H4 (cell line): ENCODE data around the gene FCSK. TPM values are rescaled to one million over a fixed set of nuclear protein-coding genes. Genes with fewer than 3 reads are reported as not detected.
A peak's percentile ranks its signal among the peaks of the same experiment; 100 is the strongest.

Experiments used
- DNase-seq: peaks from one replicate; pipeline ENCODE4 v3.0.0-alpha.2; 2015; ENCODE audit warnings: low spot score
- total RNA-seq: library from RNA; depleted of rRNA; stranded (reverse); fragments of >200 nt; shearing (Covaris generic); gene quantifications from 2 replicates; pipeline ENCODE4 v1.2.3, GENCODE V29; 2014

The FCSK gene
- total RNA-seq, 1 experiment from 2014 or later, result 2.9 TPM

- no peak for DNase-seq
These were observed 1.1 kb upstream of the FCSK start for GRCh38 chr16:70453117-70453891.

- DNase-seq, result peak; percentile 39
These were observed 538 bp upstream of the FCSK start for GRCh38 chr16:70453892-70454221.

DNA sequence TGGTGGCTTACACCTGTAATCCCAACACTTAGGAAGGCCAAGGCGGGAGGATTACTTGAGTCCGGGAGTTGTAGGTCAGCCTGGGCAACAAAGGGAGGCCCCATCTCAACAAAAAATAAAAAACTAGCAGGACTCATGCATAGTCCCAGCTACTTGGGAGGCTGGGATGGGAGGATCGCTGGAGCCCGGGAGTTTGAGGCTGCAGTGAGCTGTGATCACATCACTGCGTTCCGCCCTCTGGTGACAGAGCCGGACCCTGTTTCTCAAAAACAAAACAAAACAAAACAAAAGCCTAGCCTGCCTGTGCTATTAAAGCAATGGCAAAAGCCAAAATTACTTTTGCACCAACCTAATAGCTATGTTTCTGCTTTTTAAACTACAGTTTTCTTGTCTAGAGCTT is 1.5 kb downstream of the FCSK start:
- DNase-seq, result no peak

GRCh38 chr16:70457446-70458166 is 3.2 kb downstream of the FCSK start:
- DNase-seq, result no peak

GRCh38 chr16:70460737-70461261 is 6.4 kb downstream of the FCSK start:
- DNase-seq, result no peak

- DNase-seq, result no peak
These were observed 8.8 kb downstream of the FCSK start for GRCh38 chr16:70463235-70463634.

GRCh38 chr16:70465999-70466804 is 11.8 kb downstream of the FCSK start:
- DNase-seq, result no peak

DNA sequence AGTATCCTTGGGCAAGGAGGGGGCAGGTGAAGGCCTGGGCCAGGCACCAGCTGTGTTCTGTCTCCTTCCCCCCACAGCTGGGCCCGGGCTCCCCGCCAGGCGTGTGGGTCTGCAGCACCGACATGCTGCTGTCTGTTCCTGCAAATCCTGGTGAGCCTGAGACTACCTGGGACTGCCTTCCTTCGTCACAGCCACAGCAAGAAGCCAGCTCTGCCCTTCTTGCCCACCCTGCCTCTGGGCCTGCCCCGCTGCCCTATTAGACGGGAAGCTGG is 12.3 kb downstream of the FCSK start:
- DNase-seq, result no peak

GRCh38 chr16:70467113-70467512 is 12.7 kb downstream of the FCSK start:
- no peak for DNase-seq

DNA sequence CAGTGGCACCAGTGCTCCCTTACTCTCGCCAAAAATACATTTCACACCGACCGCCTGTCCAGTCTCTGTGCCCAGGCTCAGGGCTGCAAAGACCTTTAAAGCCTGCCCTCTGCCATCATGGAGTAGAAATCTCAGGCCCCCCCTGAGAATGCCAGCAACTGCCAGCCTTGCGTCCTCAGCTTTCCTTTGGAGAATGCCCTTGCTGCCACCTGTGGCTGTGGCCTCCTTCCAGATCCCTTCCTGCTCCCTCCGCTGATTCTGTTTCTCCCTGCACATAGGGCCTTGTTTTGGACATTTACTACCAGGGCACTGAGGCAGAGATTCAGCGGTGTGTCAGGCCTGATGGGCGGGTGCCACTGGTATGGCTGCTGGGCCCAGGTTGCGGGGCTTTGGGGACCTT is 13.2 kb downstream of the FCSK start:
- no peak for DNase-seq

DNA sequence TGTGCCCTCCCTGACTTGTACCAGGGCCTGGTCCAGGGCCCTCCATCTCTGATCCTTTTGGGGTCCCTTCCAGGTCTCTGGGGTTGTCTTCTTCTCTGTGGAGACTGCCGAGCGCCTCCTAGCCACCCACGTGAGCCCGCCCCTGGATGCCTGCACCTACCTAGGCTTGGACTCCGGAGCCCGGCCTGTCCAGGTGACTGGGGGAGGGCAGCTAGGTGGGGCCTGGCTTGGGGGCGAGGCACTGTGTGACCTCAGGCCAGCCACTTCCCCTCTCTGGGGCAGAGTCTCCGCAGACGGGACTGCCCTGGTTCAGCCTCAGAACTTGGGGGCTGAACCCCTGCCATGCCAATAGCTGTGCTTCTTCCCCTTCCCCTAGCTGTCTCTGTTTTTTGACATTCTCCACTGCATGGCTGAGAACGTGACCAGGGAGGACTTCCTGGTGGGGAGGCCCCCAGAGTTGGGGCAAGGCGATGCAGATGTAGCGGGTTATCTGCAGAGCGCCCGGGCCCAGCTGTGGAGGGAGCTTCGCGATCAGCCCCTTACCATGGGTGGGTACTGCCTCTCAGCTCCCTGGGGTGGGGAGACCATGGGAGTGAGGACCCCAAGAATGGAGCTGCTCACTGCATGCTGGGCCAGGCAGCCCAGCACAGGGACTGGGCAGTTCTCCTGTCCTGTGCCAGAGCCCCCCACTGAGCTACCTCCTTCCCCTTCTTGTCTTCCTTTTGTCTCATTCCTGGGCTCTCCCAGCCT is 14.6 kb downstream of the FCSK start:
- DNase-seq, result no peak

- DNase-seq, result no peak
These were observed 15.9 kb downstream of the FCSK start for GRCh38 chr16:70470141-70470926.

GRCh38 chr16:70470927-70471341 is 16.5 kb downstream of the FCSK start:
- DNase-seq, result no peak

GRCh38 chr16:70472786-70473433 is 18.5 kb downstream of the FCSK start:
- no peak for DNase-seq

DNA sequence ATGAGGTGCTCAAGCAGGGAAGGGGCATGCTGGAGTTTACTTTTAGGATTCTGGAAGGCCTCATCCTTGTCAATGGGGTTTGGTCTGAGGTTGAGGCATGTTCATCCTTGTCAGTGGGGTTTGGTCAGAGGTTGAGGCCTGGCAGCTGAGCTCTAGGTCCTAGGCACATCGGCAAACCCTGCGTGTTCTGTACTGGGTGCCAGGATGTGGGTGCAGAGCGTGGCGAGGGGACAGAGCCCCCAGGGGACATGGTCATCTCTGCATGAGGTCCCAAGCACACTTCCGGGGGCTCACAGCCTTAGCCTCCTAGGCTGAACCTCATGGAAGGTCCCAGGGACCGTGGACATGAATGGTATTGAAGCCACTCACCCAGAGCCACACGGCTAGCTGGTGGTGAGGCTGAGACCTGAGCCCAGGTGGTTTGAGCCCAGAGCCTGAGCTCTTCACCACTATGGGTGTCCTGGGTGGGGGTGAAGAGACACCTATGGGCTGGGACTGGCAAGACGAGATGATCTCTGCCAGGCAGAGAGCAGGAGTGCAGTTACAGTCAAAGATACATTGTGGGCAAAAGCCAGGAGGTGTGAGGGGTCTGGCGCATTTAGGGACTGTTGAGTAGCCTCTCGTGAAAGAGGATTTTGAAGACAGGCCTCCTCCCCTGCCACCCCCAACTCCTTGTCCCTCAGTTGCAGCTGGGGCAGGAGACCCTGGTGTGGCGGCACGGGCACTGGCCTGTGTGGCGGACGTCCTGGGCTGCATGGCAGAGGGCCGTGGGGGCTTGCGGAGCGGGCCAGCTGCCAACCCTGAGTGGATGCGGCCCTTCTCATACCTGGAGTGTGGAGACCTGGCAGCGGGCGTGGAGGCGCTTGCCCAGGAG is 19.3 kb downstream of the FCSK start:
- DNase-seq, result no peak

GRCh38 chr16:70474320-70475053 is 20.1 kb downstream of the FCSK start:
- no peak for DNase-seq

DNA sequence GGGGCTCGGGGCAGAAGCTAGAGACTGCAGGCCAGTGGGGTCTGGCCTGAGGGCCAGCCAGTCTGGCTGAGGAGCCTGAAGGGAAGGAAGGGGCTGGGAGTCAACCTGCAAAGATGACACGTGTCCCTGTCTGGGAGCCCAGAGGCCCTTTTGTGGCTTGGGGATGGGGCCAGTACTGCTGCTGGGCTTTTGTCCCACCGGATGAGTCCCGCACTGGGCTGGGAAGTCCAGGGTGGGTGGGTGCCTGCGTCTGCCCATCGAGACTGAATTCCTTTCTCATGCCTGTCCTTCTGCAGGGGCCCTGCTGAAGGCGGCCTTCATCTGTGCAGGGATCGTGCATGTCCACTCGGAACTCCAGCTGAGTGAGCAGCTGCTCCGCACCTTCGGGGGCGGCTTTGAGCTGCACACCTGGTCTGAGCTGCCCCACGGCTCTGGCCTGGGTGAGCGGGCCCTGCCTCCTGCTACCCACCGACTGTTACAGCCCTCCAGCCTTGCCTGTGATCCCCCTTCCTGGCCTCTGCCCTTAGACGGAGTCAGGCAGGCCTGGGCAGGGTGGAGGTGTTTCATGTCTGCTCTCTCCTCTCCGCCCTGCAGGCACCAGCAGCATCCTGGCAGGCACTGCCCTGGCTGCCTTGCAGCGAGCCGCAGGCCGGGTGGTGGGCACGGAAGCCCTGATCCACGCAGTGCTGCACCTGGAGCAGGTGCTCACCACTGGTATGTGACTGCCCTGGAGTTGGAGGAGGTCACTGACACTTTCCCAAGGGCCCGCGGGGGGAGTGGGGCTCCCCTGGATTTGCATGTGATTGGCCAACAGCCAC is 20.9 kb downstream of the FCSK start:
- DNase-seq, result no peak
